ENCODE results near the gene UGT1A8. TPM values are rescaled to one million over a fixed set of nuclear protein-coding genes. Genes with fewer than 3 reads are reported as not detected.
"Not testable (repeated sequence)": the region's sequence is repeated elsewhere in the genome, so short reads cannot be mapped to it uniquely, and the experiment has no call there.

The UGT1A8 gene
- total RNA-seq, 2 experiments from 2014 or later: not detected

DNA sequence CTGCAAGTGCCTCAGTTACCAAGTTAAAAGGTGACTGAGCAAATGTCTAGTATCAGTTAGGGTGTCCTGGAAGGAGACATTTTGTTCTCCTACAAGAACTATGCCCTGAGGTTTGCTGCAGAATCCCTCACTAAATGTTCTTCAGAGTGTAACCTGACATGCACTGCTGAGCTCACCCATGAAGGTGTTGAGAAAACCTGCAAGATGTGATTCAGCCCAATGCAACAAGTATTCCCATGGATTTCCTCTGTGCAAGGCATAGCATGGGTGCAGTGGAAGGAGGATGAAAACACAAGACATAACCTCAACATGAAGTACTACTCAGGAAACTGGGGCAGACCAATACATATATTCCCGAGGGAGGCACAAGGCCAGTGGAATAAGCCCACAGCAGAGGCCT is 15.4 kb upstream of the UGT1A8 start:
- peaks cover 6% of the 10 kb centered on the region for H3K27me3 Mint-ChIP-seq (ENCODE audit: low read depth)
- intact Hi-C loops (cut with micrococcal nuclease): no loop called here
- H3K4me1 Mint-ChIP-seq (ENCODE audit: low read depth): no peaks in the 10 kb centered on the region
- DNase-seq: no peak
- H3K4me3 Mint-ChIP-seq: no peak overlapping the region
- no peak overlapping the region for H3K27ac Mint-ChIP-seq
- peaks cover 3% of the 10 kb centered on the region for H3K9me3 Mint-ChIP-seq
- H3K36me3 Mint-ChIP-seq (ENCODE audit: low read depth): no peaks in the 10 kb centered on the region
- CTCF ChIA-PET: interaction anchor here (0.7 kb wide), 1 partner anchor 263 kb away, joined by 3 read pairs; no protein-coding TSS in a partner anchor

DNA sequence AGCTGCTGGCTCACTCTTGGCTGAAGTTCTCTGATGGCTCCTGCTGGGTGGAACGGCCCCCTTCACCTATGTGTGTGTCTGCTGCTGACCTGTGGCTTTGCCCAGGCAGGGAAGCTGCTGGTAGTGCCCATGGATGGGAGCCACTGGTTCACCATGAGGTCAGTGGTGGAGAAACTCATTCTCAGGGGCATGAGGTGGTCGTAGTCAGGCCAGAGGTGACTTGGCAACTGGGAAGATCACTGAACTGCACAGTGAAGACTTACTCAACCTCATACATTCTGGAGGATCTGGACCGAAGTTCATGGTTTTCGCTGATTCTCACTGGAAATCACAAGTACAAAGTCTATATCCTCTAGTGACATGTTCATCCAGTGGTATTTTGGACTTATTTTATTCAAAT is 13.9 kb upstream of the UGT1A8 start:
- Mint-ChIP-seq H3K9me3 (peaks cover 3% of the 10 kb centered on the region), H3K4me3 (no peak overlapping the region), H3K27me3 (ENCODE audit: low read depth) (peaks cover 6% of the 10 kb centered on the region), H3K4me1 (ENCODE audit: low read depth) (no peaks in the 10 kb centered on the region), H3K27ac (no peak overlapping the region), H3K36me3 (ENCODE audit: low read depth) (no peaks in the 10 kb centered on the region)
- no peak for DNase-seq
- CTCF ChIA-PET: interaction anchor here (0.7 kb wide), 1 partner anchor 503 kb away, joined by 3 read pairs; no protein-coding TSS in a partner anchor
- intact Hi-C loops (cut with micrococcal nuclease): no loop called here

DNA sequence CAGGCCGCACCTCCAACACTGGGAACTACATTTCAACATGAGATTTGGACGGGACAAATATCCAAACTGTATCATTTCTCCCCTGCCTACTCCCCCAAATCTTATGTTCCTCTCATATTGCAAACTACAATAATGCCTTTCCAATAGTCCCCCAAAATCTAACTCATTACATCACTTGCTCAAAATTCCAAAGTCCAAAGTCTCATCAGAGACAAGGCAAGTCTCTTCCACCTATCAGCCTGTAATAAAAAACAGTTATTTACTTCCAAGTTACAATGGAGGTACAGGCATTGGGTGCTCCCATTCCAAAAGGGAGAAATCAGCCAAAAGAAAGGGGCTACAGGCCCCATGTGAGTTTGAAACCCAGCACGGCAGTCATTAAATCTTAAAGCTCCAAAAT is 12.6 kb upstream of the UGT1A8 start:
- Mint-ChIP-seq H3K27me3 (ENCODE audit: low read depth) (peaks cover 6% of the 10 kb centered on the region), H3K4me3 (no peak overlapping the region), H3K27ac (no peak overlapping the region), H3K36me3 (ENCODE audit: low read depth) (no peaks in the 10 kb centered on the region), H3K9me3 (peaks cover 3% of the 10 kb centered on the region), H3K4me1 (ENCODE audit: low read depth) (no peaks in the 10 kb centered on the region)
- CTCF ChIA-PET: interaction anchor here (0.6 kb wide), 1 partner anchor 263 kb away, joined by 3 read pairs; no protein-coding TSS in a partner anchor
- DNase-seq: no peak
- intact Hi-C loops (cut with micrococcal nuclease): no loop called here

DNA sequence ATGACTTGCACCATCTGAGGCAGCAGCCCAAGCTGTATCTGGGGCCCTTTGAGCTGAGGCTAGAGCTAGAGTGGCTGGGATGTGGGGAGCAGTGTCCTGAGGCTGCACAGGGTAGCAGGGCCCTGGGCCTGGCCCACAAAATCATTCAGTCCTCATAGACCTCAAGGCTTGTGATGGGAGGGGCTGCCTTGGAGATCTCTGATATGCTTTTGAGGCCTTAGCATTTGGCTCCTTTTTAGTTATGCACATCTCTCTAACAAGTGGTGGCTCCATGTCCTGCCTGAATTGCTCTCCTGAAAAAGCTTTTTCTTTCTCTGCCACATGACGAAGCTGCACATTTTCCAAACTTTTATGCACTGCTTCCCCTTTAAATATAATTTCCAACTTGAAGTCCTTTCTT is 11.8 kb upstream of the UGT1A8 start:
- CTCF ChIA-PET: interaction anchor here (0.6 kb wide), 1 partner anchor 264 kb away, joined by 3 read pairs; no protein-coding TSS in a partner anchor
- no peak for DNase-seq
- H3K9me3 Mint-ChIP-seq: peaks cover 8% of the 10 kb centered on the region
- H3K27ac Mint-ChIP-seq: no peak overlapping the region
- H3K4me3 Mint-ChIP-seq: no peak overlapping the region
- no peaks in the 10 kb centered on the region for H3K4me1 Mint-ChIP-seq (ENCODE audit: low read depth)
- H3K27me3 Mint-ChIP-seq (ENCODE audit: low read depth): peaks cover 2% of the 10 kb centered on the region
- intact Hi-C loops (cut with micrococcal nuclease): no loop called here
- H3K36me3 Mint-ChIP-seq (ENCODE audit: low read depth): no peaks in the 10 kb centered on the region

DNA sequence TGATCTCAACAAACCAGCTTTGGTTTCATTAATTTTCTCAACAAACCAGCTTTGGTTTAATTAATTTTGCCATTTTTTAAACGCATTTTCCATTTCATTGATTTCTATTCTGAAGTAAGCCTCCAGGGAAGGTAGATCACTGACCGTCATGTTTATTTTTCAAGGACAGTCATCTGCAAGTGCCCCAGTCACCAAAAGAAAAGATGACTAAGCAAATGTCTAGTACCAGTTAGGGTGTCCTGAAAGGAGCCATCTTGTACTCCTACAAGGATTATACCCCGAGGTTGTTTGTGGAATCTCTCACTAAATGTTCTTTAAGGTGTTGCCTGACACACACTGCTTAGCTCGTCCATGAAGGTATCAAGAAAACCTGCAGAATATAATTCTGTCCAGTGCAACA is 6.1 kb upstream of the UGT1A8 start:
- CTCF ChIA-PET: no interaction called here
- H3K4me1 Mint-ChIP-seq (ENCODE audit: low read depth): no peaks in the 10 kb centered on the region
- H3K36me3 Mint-ChIP-seq (ENCODE audit: low read depth): no peaks in the 10 kb centered on the region
- H3K9me3 Mint-ChIP-seq: peaks cover 13% of the 10 kb centered on the region
- no peak overlapping the region for H3K27ac Mint-ChIP-seq
- intact Hi-C loops (cut with micrococcal nuclease): no loop called here
- no peak overlapping the region for H3K4me3 Mint-ChIP-seq
- H3K27me3 Mint-ChIP-seq (ENCODE audit: low read depth): peaks cover 18% of the 10 kb centered on the region
- no peak for DNase-seq

DNA sequence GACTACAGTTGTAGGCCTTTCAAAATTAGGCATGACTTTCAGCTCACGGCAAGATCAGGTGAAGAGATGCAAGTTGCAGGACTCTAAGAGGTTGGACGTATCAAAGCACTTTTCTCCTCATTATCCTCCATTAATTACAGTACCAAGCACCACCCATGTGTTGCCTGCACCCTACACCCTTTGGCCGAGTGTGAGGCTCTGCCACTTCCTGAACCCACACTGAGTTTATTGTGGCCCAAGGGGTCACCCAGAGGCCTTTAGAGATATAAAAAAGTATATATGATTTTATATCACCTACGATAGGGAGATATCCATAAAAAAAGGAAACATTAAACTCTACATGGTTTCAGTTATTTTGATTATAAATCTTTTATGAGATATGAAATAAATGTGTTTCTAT is 2.8 kb downstream of the UGT1A8 start:
- no peak for DNase-seq
- CTCF ChIA-PET: no interaction called here
- peaks cover 31% of the 10 kb centered on the region for H3K27me3 Mint-ChIP-seq (ENCODE audit: low read depth)
- peaks cover 1% of the 10 kb centered on the region for H3K9me3 Mint-ChIP-seq
- H3K27ac Mint-ChIP-seq: no peak overlapping the region
- intact Hi-C loops (cut with micrococcal nuclease): no loop called here
- H3K4me3 Mint-ChIP-seq: no peak overlapping the region
- H3K36me3 Mint-ChIP-seq (ENCODE audit: low read depth): no peaks in the 10 kb centered on the region
- no peaks in the 10 kb centered on the region for H3K4me1 Mint-ChIP-seq (ENCODE audit: low read depth)

DNA sequence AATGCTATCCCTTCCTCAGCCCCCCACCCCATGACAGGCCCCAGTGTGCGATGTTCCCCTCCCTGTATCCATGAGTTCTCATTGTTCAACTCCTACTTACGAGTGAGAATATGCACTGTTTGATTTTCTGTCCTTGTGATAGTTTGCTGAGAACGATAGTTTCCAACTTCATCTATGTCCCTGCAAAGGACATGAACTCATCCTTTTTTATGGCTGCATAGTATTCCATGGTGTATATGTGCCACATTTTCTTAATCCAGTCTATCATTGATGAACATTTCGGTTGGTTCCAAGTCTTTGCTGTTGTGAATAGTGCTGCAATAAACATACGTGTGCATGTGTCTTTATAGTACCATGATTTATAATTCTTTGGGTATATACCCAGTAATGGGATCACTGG is 4.4 kb downstream of the UGT1A8 start:
- peaks cover 35% of the 10 kb centered on the region for H3K27me3 Mint-ChIP-seq (ENCODE audit: low read depth)
- intact Hi-C loops (cut with micrococcal nuclease); H3K27ac Mint-ChIP-seq; H3K36me3 Mint-ChIP-seq (ENCODE audit: low read depth); H3K9me3 Mint-ChIP-seq; H3K4me3 Mint-ChIP-seq; CTCF ChIA-PET; DNase-seq; H3K4me1 Mint-ChIP-seq (ENCODE audit: low read depth): not testable (repeated sequence)

DNA sequence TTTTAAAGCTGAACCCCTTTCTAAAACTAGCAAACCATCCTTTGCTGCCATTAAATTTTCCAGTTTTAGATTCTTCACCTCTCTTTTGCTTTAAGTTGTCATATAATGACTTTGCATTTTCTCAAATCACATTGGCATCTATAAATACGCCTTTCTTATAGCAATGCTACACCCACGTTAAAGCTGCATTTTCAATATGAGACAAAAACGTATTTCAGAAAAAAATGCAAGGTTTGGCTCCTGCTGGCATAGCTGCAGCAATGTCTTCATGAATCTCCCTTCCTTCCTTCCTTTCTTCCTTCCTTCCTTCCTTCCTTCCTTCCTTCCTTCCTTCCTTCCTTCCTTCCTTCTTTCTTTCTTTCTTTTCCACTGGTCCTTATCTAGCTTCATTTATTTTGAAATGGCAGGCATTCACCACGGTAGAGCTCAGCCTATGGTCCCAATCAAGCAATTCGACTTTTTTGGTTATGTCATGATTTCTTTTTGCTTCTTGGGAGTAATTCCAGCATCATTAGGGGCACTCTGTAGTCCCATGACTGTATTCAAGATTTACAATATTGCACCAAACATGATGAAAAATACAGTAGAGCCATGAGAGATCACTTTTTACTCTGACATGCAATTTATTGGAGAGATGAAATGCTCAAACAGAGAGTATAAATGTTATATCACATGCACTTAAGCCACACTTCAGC is 10.0 kb downstream of the UGT1A8 start:
- H3K27me3 Mint-ChIP-seq (ENCODE audit: low read depth): peaks cover 32% of the 10 kb centered on the region
- H3K36me3 Mint-ChIP-seq (ENCODE audit: low read depth): no peaks in the 10 kb centered on the region
- H3K4me1 Mint-ChIP-seq (ENCODE audit: low read depth): no peaks in the 10 kb centered on the region
- H3K9me3 Mint-ChIP-seq: peaks cover 11% of the 10 kb centered on the region
- CTCF ChIA-PET: no interaction called here
- H3K4me3 Mint-ChIP-seq: no peak overlapping the region
- DNase-seq: no peak
- intact Hi-C loops (cut with micrococcal nuclease): no loop called here
- no peak overlapping the region for H3K27ac Mint-ChIP-seq

DNA sequence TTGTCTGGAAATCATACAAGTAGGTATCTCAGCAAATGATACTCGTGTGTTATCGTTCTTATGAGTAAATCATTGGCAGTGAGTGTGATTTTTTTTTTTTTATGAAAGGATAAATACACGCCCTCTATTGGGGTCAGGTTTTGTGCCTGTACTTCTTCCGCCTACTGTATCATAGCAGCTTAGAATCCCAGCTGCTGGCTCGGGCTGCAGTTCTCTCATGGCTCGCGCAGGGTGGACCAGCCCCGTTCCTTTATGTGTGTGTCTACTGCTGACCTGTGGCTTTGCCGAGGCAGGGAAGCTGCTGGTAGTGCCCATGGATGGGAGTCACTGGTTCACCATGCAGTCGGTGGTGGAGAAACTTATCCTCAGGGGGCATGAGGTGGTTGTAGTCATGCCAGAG is 18.9 kb downstream of the UGT1A8 start, which contains the start of gene UGT1A10:
TSS of gene UGT1A10 (plus strand) at position 143 of the 400 bp plus-strand sequence. CDS start at position 218, 75 bp downstream.
- H3K4me1 Mint-ChIP-seq (ENCODE audit: low read depth); H3K4me3 Mint-ChIP-seq: not testable (repeated sequence)
- peaks cover 34% of the 10 kb centered on the region for H3K27me3 Mint-ChIP-seq (ENCODE audit: low read depth)

DNA sequence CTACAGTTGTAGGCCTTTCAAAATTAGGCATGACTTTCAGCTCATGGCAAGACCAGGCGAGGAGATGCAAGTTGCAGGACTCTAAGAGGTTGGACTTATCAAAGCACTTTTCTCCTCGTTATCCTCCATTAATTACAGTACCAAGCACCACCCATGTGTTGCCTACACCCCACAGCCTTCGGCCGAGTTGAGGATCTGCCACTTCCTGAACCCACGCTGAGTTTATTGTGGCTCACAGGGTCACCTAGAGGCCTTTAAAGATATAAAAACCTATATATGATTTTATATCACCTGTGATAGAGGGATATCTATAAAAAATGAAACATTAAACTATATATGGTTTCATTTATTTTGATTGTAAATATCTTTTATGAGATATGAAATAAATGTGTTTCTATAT is 21.4 kb downstream of the UGT1A8 start:
- CTCF ChIA-PET: no interaction called here
- no peak overlapping the region for H3K27ac Mint-ChIP-seq
- peaks cover 18% of the 10 kb centered on the region for H3K27me3 Mint-ChIP-seq (ENCODE audit: low read depth)
- no peaks in the 10 kb centered on the region for H3K36me3 Mint-ChIP-seq (ENCODE audit: low read depth)
- peaks cover 7% of the 10 kb centered on the region for H3K4me1 Mint-ChIP-seq (ENCODE audit: low read depth)
- intact Hi-C loops (cut with micrococcal nuclease): no loop called here
- no peak for DNase-seq
- H3K9me3 Mint-ChIP-seq: no peaks in the 10 kb centered on the region
- no peak overlapping the region for H3K4me3 Mint-ChIP-seq

More for the DNA sequence above, 18.9 kb downstream of the UGT1A8 start, which contains the start of gene UGT1A10:
- H3K36me3 Mint-ChIP-seq (ENCODE audit: low read depth); H3K27ac Mint-ChIP-seq; CTCF ChIA-PET; DNase-seq; intact Hi-C loops (cut with micrococcal nuclease); H3K9me3 Mint-ChIP-seq: not testable (repeated sequence)

DNA sequence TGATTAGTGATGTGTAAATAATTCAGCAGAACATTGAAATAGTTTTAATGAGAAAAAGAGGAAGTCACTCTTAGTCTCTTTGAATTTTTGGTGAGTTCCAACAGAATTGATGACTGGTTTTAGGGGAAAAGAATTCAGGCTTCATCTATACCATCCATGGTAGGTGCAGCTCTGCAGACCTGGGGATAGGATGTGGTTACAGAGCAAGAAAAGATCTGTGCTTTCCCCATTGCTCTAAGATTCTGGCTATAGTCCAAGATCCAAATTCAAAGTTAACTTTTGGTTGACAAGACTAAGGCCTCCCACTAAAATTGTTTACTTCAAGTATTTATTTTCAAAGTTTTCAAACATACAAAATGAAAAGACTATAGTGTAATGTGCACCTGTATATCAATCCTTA is 22.4 kb downstream of the UGT1A8 start:
- CTCF ChIA-PET: no interaction called here

DNA sequence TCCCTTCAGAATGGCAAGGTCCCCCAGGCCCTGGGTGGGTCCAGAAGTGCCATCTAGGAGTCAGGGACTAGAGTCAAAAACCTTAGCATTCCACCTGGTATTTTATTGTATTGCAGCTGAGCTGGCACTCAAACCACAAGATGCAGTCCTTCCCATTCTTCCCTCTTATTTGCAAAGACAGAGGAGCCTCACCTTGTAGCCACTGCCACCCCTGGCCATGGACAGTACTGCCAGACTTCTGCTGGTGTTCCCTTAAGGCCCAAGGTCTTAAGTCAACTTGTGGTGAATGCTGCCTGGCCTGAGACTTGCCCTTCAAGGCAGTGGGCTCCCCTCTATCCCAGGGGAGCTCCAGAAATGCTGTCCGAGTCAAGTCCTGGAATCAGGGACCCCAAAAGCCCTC is 25.7 kb downstream of the UGT1A8 start:
- Mint-ChIP-seq H3K27me3 (ENCODE audit: low read depth) (no peaks in the 10 kb centered on the region), H3K4me1 (ENCODE audit: low read depth) (peaks cover 7% of the 10 kb centered on the region), H3K4me3 (no peak overlapping the region), H3K27ac (peak overlapping the region; percentile 18), H3K36me3 (ENCODE audit: low read depth) (no peaks in the 10 kb centered on the region), H3K9me3 (peaks cover 20% of the 10 kb centered on the region)
- DNase-seq: no peak
- intact Hi-C loops (cut with micrococcal nuclease): no loop called here
- CTCF ChIA-PET: no interaction called here

More for the DNA sequence above, 22.4 kb downstream of the UGT1A8 start:
- no peaks in the 10 kb centered on the region for H3K9me3 Mint-ChIP-seq
- no peak overlapping the region for H3K4me3 Mint-ChIP-seq
- H3K36me3 Mint-ChIP-seq (ENCODE audit: low read depth): no peaks in the 10 kb centered on the region
- no peak overlapping the region for H3K27ac Mint-ChIP-seq
- H3K27me3 Mint-ChIP-seq (ENCODE audit: low read depth): peaks cover 15% of the 10 kb centered on the region
- DNase-seq: no peak
- intact Hi-C loops (cut with micrococcal nuclease): no loop called here
- H3K4me1 Mint-ChIP-seq (ENCODE audit: low read depth): peaks cover 7% of the 10 kb centered on the region

DNA sequence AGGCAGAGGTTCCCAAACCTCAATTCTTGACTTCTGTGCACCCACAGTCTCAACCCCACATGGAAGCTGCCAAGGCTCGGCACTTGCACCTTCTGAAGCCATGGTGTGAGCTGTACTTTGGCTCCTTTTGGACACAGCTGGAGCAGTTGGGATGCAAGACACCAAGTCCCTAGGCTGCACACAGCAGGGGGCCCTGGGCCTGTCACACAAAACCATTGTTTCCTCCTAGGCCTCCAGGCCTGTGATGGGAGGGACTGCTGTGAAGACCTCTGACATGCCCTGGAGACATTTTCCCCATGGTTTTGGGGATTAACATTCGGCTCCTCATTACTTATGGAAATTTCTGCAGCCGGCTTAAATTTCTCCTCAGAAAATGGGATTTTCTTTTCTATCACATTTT is 28.6 kb downstream of the UGT1A8 start:
- H3K36me3 Mint-ChIP-seq (ENCODE audit: low read depth); H3K27me3 Mint-ChIP-seq (ENCODE audit: low read depth); DNase-seq; H3K4me3 Mint-ChIP-seq; H3K27ac Mint-ChIP-seq; H3K4me1 Mint-ChIP-seq (ENCODE audit: low read depth); CTCF ChIA-PET; intact Hi-C loops (cut with micrococcal nuclease): not testable (repeated sequence)
- H3K9me3 Mint-ChIP-seq: peaks cover 20% of the 10 kb centered on the region

Measured in activated naive CD4-positive, alpha-beta T cell treated with anti-CD3 and anti-CD28 coated beads for 36 hours (primary cell).